Activated B cell treated with CpG ODN at 0.5 μM for 24 hours (primary cell): ENCODE measurements around the gene PCBP1. TPM values are rescaled to one million over a fixed set of nuclear protein-coding genes. Genes with fewer than 3 reads are reported as not detected.
A peak's percentile ranks its signal among the peaks of the same experiment; 100 is the strongest.

Experiments
- ATAC-seq: fragments of 200-7000 bp; cut with Tn5 transposase; one replicate; pipeline ENCODE4 v1.10.0; 2021; ENCODE audit warnings: low read depth, mild to moderate bottlenecking, moderate library complexity
- CTCF ChIA-PET: fragments of 350-600 bp; sonication (Branson Sonifier 250); formaldehyde crosslinking; loops from one replicate; lab custom pipeline; 2021; ENCODE audit warnings: antibody characterized with exemption; lab: Charles Lee
- POLR2A ChIA-PET: fragments of 350-600 bp; sonication (Branson Sonifier 250); formaldehyde crosslinking; loops from one replicate; lab custom pipeline; 2021; ENCODE audit warnings: antibody characterized with exemption; lab: Charles Lee
- DNase-seq: peaks from one replicate; pipeline ENCODE4 v3.0.0; 2022
- H3K27ac Mint-ChIP-seq: one replicate; pipeline ENCODE4 v1.8.0; 2020; ENCODE audit warnings: mixed read lengths
- H3K27me3 Mint-ChIP-seq: one replicate; pipeline ENCODE4 v1.8.0; 2021; ENCODE audit warnings: mixed read lengths
- H3K36me3 Mint-ChIP-seq: one replicate; pipeline ENCODE4 v1.8.0; 2021; ENCODE audit warnings: low read depth, mixed read lengths
- H3K4me1 Mint-ChIP-seq: one replicate; pipeline ENCODE4 v1.8.0; 2021; ENCODE audit warnings: mixed read lengths
- H3K4me3 Mint-ChIP-seq: one replicate; pipeline ENCODE4 v1.8.0; 2020; ENCODE audit warnings: mild to moderate bottlenecking, mixed read lengths
- H3K9me3 Mint-ChIP-seq: one replicate; pipeline ENCODE4 v1.8.0; 2020; ENCODE audit warnings: mixed read lengths
- CTCF ChIP-seq: fragments of 200-600 bp; IDR thresholded peaks from one replicate; pipeline ENCODE4 v1.8.0; 2022; ENCODE audit warnings: antibody characterized with exemption, mild to moderate bottlenecking
- intact Hi-C: fragments of 100-400 bp; cut with micrococcal nuclease; formaldehyde crosslinking; loops from one replicate; pipeline ENCODE4 v1.15.1; 2024
- total RNA-seq: library from RNA; stranded (reverse); gene quantifications from 2 replicates; pipeline ENCODE4 v1.2.3, GENCODE V29; 2022

PCBP1 gene
- total RNA-seq, 1 donor from 2014 or later = 370 TPM

DNA sequence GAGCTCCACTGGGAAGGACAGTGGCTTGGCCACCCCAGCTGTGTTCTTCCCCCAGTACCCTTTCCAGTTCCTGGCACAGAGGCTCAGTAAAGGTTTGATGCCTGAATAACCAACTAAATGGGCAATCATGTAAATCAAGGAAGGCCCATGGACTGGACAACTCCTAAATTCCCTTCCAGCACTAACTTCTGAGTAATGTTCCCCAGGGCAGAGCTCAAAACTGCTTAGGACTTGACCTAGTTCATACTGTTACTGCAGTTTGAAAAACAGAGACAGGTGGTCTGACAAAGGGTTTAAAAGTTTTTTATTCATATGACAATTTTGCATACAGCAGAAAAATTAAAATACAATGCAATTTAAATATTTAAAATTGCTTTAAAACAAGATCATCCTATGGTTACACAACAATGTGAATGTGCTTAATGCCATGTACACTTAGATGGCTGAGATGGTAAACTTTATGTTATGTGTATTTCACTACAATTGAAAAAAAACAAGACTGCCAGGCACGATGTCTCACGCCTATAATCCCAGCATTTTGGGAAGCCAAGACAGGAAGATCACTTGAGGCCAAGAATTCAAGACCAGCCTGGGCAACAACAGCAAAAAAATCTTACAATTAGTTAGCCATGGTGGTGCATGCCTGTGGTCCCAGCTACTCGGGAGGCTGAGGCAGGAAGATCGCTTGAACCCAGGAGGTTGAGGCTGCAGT is 26.2 kb downstream of the PCBP1 start:
- Mint-ChIP-seq H3K36me3 (no peaks in the 10 kb centered on the region), H3K4me3 (no peak overlapping the region), H3K27ac (no peak overlapping the region), H3K9me3 (no peaks in the 10 kb centered on the region), H3K4me1 (peaks cover 47% of the 10 kb centered on the region), H3K27me3 (no peaks in the 10 kb centered on the region)
- POLR2A ChIA-PET = interaction anchor here (0.7 to 1.5 kb wide), 2 partner anchors 20 to 29 kb away, joined by 3 to 4 read pairs; no protein-coding TSS in a partner anchor
- CTCF ChIA-PET = no interaction called here
- TF ChIP-seq CTCF = no peak
- intact Hi-C loops = no loop called here
- no peak for DNase-seq
- ATAC-seq = no peak

- no peaks in the 10 kb centered on the region for H3K9me3 Mint-ChIP-seq
- ChIA-PET POLR2A (interaction anchor here (0.6 to 15.6 kb wide), 12 partner anchors 8 to 84 kb away, joined by 3 to 719 read pairs (median 9); partner anchors contain the start of genes C2orf42 and PCBP1), CTCF (interaction anchor here (0.7 to 1.6 kb wide), 3 partner anchors 9 to 27 kb away, joined by 3 to 6 read pairs (median 3); no protein-coding TSS in a partner anchor)
- peak overlapping the region; percentile 46 for H3K4me3 Mint-ChIP-seq
- TF ChIP-seq CTCF = no peak
- ATAC-seq (peak; percentile 54), DNase-seq (no peak)
- H3K27ac Mint-ChIP-seq = peak overlapping the region; percentile 73
- H3K4me1 Mint-ChIP-seq = peaks cover 49% of the 10 kb centered on the region
- H3K27me3 Mint-ChIP-seq = no peaks in the 10 kb centered on the region
- no peaks in the 10 kb centered on the region for H3K36me3 Mint-ChIP-seq
- intact Hi-C loops = no loop called here
Observed at GRCh38 chr2:70115646-70116442, 28.6 kb downstream of the PCBP1 start.

DNA sequence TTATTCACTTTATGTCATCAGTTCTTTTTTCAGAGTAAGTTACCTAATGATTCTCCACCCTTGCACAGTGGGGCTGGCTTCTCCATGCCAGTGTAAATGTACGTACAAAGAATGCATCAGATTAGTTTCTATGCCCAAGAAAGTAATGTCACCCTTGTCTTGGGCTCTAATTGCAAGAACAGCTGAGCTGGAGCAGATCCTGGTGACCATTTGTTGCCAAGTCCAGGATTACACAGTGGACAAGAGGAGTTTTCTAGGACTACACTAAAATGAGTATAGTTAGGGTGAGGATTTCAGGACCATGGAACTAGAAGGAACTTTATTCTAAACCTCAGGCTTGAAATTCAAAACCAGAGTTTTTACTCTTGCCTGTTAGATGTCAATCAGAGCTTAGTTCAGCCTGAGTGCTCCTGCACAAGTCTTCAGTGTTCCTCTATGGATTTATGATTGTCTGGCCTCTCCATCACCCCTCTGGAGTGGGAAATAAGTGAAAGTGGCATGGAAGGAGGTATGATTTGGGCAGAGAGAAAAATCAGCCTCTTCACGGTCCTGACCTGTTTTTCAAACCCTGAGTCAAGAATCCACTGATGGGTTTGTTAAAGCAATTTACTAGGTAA is 29.8 kb downstream of the PCBP1 start:
- DNase-seq (no peak), ATAC-seq (no peak)
- Mint-ChIP-seq H3K9me3 (no peaks in the 10 kb centered on the region), H3K4me1 (peaks cover 59% of the 10 kb centered on the region), H3K27ac (peak overlapping the region; percentile 46), H3K36me3 (no peaks in the 10 kb centered on the region), H3K4me3 (no peak overlapping the region), H3K27me3 (no peaks in the 10 kb centered on the region)
- POLR2A ChIA-PET = interaction anchor here (0.6 to 15.6 kb wide), 9 partner anchors 8 to 731 kb away, joined by 3 to 719 read pairs (median 21); partner anchors contain the start of genes MXD1 and PCBP1
- intact Hi-C loops = no loop called here
- TF ChIP-seq CTCF = no peak
- CTCF ChIA-PET = no interaction called here

- DNase-seq = no peak
- Mint-ChIP-seq H3K27ac (peak overlapping the region; percentile 83), H3K36me3 (no peaks in the 10 kb centered on the region), H3K4me1 (peaks cover 76% of the 10 kb centered on the region), H3K4me3 (no peak overlapping the region), H3K9me3 (no peaks in the 10 kb centered on the region), H3K27me3 (no peaks in the 10 kb centered on the region)
- intact Hi-C loops = no loop called here
- ChIA-PET POLR2A (interaction anchor here (4.2 to 15.6 kb wide), 2 partner anchors 11 to 31 kb away, joined by 21 to 719 read pairs; partner anchors contain the start of gene PCBP1), CTCF (no interaction called here)
- TF ChIP-seq CTCF = no peak
- ATAC-seq = no peak
Observed at GRCh38 chr2:70118798-70119454, 31.6 kb downstream of the PCBP1 start.
